Activated naive CD8-positive, alpha-beta T cell treated with anti-CD3 and anti-CD28 coated beads, Interleukin-2, amount 50 U/mL, for 16 hours (primary cell): ENCODE data around the gene SCN1B.
"Not testable (repeated sequence)": the region's sequence is repeated elsewhere in the genome, so short reads cannot be mapped to it uniquely, and the experiment has no call there.

Experiments used
- DNase-seq: peaks from one replicate; pipeline ENCODE4 v3.0.0-alpha.2; 2020; ENCODE audit warnings: low read depth, low spot score

SCN1B gene

DNA sequence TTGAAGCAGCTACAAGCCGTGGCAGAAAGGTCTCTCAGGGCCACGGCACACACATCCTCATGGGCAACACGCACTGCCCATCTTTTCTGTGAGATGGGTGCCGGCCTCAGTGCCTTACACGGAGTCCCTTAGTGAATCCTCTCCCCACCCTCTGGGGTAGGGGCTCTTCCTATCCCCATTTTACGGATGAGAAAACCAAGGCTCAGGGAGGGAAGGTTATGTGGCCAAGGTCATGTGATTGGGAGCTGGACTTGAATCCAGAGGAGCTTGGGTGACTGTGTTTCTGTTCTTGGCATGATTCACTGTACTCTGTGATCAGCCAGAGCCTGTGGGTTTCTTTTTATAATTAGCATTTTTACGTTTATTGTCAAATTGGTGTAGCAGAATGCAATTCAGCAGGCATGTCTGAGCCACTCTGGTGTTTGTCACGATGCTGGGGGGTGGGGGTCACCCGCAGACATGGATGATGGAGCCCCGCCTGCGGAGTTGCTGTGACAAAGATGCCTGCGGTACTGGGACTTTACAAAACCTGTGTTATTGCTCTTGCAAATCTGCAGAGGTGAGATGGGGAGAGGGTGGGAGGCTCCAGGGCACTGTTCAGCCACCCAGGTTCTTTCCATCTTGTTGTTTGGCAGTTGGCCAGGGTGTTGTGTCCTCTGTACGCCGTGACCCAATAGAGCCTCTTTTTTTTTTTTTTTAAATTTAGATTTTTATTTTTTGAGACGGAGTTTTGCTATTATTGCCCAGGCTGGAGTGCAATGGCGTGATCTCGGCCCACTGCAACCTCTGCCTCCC lies 4.5 kb downstream of the SCN1B start:
- DNase-seq: no peak

DNA sequence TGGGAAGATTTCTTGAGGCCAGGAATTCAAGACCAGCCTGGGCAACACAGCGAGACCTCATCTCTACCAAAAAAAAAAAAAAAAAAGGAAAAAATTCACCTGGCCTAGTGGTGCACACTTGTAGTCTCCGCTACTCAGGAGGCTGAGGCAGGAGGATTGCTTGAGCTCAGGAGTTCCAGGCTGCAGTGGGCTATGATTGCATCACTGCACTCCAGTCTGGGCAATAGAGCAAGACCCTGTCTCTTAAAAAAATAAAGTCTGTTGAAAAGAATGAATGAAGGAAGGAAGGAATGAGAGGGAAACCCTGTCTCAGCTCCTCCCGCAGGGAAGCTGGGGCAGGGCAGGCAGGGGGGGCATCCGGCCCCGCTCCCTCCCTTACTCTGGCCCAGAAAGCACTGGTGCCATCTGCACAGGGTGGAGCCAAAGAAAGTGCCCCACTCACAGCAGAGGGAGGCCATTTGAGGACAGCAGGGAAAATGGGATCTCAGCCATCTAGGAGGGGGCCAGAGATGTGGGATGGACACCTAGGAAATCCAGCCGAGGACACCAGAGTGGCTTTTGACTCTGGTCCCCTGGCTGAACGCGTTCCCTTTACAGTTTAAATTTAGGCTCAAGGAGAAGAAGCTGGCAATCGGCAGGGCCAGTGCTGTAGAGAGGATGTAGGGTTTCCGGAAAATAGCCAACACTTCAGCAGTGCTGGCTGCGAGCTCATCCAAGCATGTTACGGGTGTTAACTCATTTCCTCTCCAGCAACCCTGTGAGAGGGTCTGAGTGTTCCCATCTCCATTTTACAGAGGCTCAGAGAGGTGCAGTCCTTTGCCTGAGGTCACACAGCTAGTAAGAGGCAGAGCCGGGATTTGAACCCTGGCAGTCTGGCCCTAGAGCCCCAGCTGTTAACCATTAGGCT lies 7.7 kb downstream of the SCN1B start:
- DNase-seq: no peak

DNA sequence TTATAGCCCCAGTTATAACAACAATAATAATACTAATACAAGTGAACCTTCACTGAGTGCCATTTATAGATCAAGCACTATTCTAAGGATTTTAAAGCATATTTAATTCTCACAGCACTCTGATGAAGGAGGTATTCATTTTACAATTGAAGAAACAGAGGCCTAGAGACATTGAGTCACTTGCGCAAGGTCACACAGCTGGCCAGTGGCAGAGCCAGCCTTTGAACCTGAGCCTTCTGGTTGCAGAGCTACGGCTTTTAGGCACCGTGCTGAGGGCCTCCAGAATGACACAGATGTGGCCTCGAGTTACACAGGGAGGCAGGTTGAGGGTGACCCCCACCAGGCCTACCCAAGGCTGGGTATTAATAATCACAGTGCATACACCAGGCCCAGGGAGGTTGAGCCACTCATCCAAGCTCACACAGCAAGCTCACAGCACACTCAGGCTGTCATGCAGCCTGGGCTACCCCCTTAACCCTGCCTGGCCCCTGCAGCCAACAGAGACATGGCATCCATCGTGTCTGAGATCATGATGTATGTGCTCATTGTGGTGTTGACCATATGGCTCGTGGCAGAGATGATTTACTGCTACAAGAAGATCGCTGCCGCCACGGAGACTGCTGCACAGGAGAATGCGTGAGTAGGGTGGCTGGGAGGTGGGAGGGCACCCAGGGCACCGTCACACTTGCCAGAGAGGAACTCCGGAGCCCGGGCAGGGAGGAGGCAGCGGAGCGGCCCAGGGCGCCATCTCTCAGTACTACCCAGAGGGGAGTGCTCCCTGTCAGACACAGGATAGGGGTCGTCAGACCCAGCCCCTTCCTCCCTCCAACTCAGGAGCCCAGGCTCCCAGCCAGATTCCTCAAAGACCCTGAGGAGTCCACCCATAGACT lies 8.6 kb downstream of the SCN1B start:
- DNase-seq: no peak

DNA sequence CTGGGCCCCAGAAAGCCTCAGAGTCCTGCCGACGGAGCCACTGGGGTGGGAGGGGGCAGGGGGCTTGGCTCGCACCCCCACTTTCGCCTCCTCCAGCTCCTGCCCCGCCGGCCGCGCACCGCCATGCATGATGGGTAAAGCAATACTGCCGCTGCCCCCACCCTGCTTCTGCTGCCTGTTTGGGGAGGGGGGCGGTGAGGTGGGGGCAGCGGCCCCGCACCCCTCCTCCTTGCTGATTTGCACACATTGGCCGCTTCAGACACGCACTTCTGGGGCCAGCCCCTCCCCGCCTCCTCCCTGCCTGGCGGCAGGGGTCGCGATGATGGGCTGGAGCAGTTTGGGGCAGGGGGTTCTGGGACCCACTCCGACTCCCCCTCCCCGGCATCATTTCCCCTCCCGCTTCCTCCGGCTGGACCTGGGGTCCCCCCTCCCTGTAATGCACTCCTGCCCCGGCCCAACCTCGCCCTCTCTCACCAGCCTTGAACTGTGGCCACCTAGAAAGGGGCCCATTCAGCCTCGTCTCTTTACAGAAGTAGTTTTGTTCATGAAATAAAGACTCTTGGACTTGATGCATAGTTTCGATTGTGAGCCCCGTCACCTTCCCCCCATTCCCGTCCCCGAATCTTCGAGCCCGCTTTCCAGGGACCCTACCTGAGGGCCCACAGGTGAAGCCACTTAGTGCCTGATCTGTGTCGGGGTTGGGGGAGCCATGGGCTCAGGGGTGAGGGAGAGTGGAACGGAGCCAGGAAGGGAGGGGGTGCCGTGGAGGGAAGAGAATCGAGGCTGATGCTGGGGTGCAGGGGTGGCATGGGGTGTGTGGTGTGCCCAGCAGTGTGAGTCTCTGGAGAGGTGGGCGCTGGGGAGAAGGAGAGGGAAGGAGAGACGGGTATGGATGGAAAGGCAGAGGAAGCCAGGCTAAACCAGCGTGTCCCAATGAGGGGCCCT lies 9.9 kb downstream of the SCN1B start:
- no peak for DNase-seq

- no peak for DNase-seq
Measured at GRCh38 chr19:35040826-35041547, 10.7 kb downstream of the SCN1B start.

DNA sequence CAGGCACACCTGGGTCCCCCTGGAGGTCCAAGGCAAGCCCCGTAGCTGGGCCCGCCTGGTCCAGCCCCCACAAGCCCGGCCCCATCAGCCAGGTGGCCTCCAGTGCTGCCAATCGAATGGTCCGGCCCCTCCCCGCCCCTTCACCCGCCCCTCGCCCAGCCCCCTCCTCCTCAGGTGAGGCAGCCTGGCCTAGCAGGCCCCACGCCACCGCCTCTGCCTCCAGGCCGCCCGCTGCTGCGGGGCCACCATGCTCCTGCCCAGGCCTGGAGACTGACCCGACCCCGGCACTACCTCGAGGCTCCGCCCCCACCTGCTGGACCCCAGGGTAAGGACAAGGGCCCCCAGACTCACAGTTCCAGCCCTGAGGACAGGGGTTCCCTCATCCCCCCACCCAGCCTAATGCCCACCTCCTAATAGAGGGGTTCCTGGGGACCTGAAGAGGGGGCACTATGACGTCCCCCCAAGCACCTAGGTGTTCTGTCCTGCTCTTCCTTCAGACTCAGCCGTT lies 11.3 kb downstream of the SCN1B start, which contains the start of gene HPN:
TSS of gene HPN (plus strand) at position 174 of the 508 bp plus-strand sequence. CDS start 786 bp downstream, outside the sequence.
- DNase-seq: no peak

GRCh38 chr19:35042056-35042730 lies 11.9 kb downstream of the SCN1B start:
- no peak for DNase-seq

- no peak for DNase-seq
Measured at GRCh38 chr19:35042954-35043604, 12.8 kb downstream of the SCN1B start.

DNA sequence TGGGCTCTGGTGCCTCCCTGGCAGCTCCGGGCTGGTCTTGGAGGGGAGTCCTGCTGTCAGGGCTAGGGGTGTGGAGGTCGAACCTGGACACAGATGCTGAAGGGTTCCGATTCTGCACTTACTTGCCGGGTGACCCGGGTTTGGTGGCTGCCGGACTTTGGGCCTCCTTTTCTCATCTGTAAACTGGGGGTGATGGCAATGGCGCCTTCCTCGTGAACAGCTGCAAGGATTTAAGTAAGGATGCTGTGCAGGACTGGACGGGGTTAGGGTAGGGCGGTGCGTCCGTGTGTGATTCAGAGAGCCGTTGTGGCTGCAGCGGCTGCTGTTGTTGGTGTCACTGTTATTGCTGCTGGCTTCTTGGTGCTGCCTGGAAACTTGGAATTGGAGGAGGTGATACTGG lies 13.6 kb downstream of the SCN1B start:
- DNase-seq: no peak

- no peak for DNase-seq
Measured at GRCh38 chr19:35044317-35045117, 14.2 kb downstream of the SCN1B start.

DNA sequence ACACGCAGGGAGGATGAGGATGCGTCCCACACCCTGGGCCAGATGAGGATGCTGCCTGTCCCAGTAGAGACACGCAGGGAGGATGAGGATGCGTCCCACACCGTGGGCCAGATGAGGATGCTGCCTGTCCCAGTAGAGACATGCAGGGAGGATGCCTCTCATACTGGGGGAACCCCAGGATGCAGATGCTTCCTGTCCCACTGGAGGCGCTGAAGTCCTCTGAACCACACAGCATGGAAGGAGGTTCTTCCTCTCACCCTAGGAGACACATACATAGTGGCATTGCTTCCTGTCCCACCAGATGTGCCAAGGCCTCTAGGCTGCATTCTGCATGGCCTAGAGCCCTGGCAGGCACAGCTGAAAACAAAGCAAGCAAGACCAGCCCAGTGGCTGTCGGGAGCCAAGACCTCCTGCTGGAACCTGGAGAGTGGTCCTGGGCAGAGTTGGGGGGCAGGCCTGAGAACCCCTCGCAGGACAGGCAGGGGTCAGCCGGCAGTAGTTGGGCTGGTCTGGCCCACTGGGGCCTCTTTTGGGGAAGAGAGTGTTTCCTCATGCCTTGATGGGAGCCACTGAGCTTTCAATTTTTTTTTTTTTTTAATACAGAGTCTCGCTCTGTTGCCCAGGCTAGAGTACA lies 15.5 kb downstream of the SCN1B start:
- no peak for DNase-seq

DNA sequence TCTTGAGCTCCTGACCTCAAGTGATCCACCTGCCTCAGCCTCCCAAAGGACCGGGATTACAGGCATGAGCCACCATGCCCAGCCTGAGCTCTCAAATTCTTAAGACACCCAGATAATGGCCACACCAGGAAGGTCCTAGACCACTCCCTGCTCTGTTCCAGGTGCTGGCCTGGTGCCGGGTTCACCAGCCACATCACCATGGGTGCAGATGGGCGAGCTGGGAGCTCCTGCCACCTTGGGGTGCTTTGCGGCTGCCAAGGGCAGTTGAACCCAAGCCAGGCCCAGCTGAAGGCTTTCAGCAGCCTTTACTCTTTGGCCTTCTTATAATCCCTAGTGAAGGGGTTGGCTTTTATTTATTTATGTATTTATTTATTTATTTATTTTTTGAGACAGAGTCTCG lies 16.2 kb downstream of the SCN1B start:
- no peak for DNase-seq

DNA sequence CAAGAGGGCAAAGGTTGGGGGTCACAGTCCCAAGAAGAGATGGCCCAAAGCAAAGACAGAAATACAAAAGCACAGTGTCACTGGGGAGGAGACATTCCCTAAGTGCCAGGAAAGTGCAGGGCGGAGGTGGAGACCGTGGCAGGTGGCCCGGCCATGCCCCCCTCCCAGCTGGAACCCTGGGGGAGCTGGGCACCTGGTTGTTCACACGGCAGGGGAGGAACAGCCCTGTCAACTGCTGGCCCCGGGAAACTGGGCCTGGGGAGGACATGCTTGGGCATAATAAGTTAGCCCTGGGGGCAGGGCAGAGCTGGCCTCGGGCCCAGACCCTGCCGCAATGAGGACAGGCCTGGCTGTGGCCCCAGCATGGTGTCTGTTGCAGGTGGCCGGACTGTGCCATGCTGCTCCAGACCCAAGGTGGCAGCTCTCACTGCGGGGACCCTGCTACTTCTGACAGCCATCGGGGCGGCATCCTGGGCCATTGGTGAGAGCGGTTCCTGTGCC lies 18.7 kb downstream of the SCN1B start:
- DNase-seq: no peak

DNA sequence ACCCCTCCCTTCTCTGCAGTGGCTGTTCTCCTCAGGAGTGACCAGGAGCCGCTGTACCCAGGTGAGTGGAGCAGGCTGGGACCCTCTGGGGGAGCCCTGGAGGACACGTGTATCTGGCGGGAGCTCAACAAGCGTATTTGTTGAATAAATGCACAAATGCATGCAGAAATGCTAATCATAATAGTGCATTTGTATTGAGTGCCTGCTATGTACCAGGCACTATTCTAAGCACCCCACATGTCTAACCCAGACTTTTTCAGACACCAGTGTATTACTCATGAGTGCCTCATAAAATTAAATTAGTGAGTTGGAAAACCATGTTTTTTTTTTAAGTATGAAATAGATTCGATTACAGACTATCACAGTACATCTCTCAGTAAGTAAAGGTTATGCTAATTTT lies 19.2 kb downstream of the SCN1B start:
- no peak for DNase-seq

DNA sequence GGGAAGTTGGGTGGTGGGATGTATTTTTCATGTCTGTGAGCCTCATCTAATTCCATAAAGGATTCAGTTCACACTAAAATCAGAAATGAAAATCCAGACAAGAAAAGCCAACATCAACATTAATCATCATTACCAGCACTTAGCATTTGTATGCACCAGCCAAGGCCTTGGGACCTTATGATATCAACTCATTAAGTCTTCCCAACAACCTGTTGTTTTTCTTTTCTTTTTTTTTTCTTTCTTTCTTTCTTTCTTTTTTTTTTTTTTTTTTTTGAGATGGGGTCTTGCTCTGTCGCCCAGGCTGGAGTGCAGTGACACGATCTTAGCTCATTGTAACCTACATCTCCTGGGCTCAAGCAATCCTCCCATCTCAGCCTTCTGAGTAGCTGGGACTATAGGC lies 20.4 kb downstream of the SCN1B start:
- not testable (repeated sequence) for DNase-seq

DNA sequence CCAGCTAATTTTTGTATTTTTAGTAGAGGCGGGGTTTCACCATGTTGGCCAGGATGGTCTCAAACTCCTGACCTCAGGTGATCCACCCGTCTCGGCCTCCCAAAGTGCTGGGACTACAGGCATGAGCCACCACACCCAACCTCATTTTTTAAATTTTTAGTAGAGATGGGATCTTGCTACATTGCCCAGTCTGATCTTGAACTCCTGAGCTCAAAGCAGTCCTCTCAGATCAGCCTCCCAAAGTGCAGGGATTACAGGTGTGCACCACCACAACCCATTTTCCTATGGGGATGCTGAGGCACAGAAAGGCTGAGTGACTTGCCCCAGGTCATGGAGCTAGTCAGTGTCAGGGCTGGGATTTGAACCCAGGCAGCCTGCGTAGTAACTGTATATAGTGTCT lies 21.0 kb downstream of the SCN1B start:
- not testable (repeated sequence) for DNase-seq

DNA sequence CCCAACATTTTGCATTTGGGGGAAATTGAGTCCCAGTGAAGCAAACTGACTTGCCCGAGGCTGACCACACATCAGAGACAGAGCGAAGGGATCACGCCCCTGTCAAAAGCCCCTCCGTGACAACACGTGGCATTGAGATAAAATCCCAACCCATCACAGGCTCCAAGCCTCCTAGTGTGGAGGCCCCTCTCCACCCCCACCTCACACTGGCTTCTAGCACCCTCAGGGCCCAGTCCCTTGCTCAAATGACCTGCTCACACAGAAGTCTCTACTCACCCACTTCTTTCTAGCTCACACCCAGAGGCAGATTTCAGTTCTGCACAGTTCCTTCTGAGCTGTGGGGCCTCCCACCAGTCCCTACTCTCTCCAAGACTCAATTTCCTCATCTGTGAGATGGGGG lies 21.5 kb downstream of the SCN1B start:
- no peak for DNase-seq
